Activated B cell treated with CpG ODN at 0.5 μM for 24 hours (primary cell): ENCODE results near the gene RAB40B. TPM values are rescaled to one million over a fixed set of nuclear protein-coding genes. Genes with fewer than 3 reads are reported as not detected.

Experiments
- ATAC-seq: fragments of 200-7000 bp; cut with Tn5 transposase; one replicate; pipeline ENCODE4 v1.10.0; 2021; ENCODE audit warnings: low read depth, mild to moderate bottlenecking, moderate library complexity
- CTCF ChIA-PET: fragments of 350-600 bp; sonication (Branson Sonifier 250); formaldehyde crosslinking; loops from one replicate; lab custom pipeline; 2021; ENCODE audit warnings: antibody characterized with exemption; lab: Charles Lee
- POLR2A ChIA-PET: fragments of 350-600 bp; sonication (Branson Sonifier 250); formaldehyde crosslinking; loops from one replicate; lab custom pipeline; 2021; ENCODE audit warnings: antibody characterized with exemption; lab: Charles Lee
- DNase-seq: peaks from one replicate; pipeline ENCODE4 v3.0.0; 2022
- H3K27ac Mint-ChIP-seq: one replicate; pipeline ENCODE4 v1.8.0; 2020; ENCODE audit warnings: mixed read lengths
- H3K27me3 Mint-ChIP-seq: one replicate; pipeline ENCODE4 v1.8.0; 2021; ENCODE audit warnings: mixed read lengths
- H3K36me3 Mint-ChIP-seq: one replicate; pipeline ENCODE4 v1.8.0; 2021; ENCODE audit warnings: low read depth, mixed read lengths
- H3K4me1 Mint-ChIP-seq: one replicate; pipeline ENCODE4 v1.8.0; 2021; ENCODE audit warnings: mixed read lengths
- H3K4me3 Mint-ChIP-seq: one replicate; pipeline ENCODE4 v1.8.0; 2020; ENCODE audit warnings: mild to moderate bottlenecking, mixed read lengths
- H3K9me3 Mint-ChIP-seq: one replicate; pipeline ENCODE4 v1.8.0; 2020; ENCODE audit warnings: mixed read lengths
- intact Hi-C: fragments of 100-400 bp; cut with micrococcal nuclease; formaldehyde crosslinking; loops from one replicate; pipeline ENCODE4 v1.15.1; 2024
- total RNA-seq: library from RNA; stranded (reverse); gene quantifications from 2 replicates; pipeline ENCODE4 v1.2.3, GENCODE V29; 2022
- TF ChIP-seq, protein P1 (sequence below): fragments of 200-600 bp; IDR thresholded peaks from one replicate; pipeline ENCODE4 v1.8.0; 2022; ENCODE audit warnings: antibody characterized with exemption, mild to moderate bottlenecking

The RAB40B gene
- total RNA-seq, 1 donor from 2014 or later: 2.6 TPM

DNA sequence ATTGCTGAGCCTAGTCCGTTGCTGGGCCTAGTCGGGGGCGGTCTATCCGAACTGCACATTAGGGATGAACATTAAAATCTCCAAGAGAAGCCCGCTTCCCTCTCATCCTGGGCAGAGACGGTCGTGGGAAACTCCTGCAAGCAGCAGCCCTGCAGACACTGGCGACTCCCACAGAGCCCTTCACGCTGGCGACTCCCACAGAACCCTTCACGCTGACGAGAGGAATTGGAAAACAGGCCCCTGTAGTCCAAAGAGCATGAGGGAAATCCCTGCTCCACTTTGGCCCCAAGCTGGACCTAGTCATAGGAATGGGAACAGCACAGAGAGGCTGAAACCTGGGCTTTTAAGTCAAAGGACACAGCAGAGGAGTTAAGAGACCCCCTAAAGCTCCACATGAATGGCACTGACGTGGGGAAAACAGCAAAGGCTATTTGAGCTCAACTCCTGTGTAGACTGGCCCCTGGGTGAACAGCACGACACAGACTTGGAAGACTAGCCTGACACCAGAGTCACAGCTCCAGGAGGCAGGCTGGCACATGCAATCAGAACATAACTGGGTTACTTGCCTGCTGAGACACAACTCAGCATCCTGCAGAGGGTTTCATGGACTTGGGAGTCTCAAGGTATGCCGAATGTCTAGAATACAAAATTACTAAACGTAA is 92.4 kb downstream of the RAB40B start:
- intact Hi-C loops: no loop called here
- ChIA-PET POLR2A (no interaction called here), CTCF (no interaction called here)
- ATAC-seq (no peak), DNase-seq (no peak)
- Mint-ChIP-seq H3K36me3 (peaks cover 73% of the 10 kb centered on the region), H3K27me3 (no peaks in the 10 kb centered on the region), H3K9me3 (no peaks in the 10 kb centered on the region), H3K27ac (no peak overlapping the region), H3K4me1 (peaks cover 21% of the 10 kb centered on the region), H3K4me3 (no peak overlapping the region)
- TF ChIP-seq, protein P1, sequence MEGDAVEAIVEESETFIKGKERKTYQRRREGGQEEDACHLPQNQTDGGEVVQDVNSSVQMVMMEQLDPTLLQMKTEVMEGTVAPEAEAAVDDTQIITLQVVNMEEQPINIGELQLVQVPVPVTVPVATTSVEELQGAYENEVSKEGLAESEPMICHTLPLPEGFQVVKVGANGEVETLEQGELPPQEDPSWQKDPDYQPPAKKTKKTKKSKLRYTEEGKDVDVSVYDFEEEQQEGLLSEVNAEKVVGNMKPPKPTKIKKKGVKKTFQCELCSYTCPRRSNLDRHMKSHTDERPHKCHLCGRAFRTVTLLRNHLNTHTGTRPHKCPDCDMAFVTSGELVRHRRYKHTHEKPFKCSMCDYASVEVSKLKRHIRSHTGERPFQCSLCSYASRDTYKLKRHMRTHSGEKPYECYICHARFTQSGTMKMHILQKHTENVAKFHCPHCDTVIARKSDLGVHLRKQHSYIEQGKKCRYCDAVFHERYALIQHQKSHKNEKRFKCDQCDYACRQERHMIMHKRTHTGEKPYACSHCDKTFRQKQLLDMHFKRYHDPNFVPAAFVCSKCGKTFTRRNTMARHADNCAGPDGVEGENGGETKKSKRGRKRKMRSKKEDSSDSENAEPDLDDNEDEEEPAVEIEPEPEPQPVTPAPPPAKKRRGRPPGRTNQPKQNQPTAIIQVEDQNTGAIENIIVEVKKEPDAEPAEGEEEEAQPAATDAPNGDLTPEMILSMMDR: no peak

Other genes with a start within 250 kb of the RAB40B start
- 405 and 501 TPM in 2 replicates for gene CYBC1, start 247.9 kb downstream of the RAB40B start, total RNA-seq
- gene NARF, start 240.0 kb downstream of the RAB40B start, total RNA-seq: 77.8 and 81.9 TPM in 2 replicates
- gene FOXK2, start 179.0 kb downstream of the RAB40B start, total RNA-seq: 56.4 and 60.4 TPM in 2 replicates
- 48.3 and 51.2 TPM in 2 replicates for gene WDR45B, start 50.3 kb downstream of the RAB40B start, total RNA-seq
- gene FN3KRP, start 18.0 kb upstream of the RAB40B start, total RNA-seq: 26.7 and 28.5 TPM in 2 replicates
- 0.44 and 0.98 TPM in 2 replicates for gene FN3K, start 36.9 kb upstream of the RAB40B start, total RNA-seq
- 49.9 and 50.9 TPM in 2 replicates for gene TBCD, start 53.4 kb upstream of the RAB40B start, total RNA-seq
- not detected in 2 replicates for gene ZNF750, start 141.3 kb upstream of the RAB40B start, total RNA-seq